Forelimb muscle (tissue), 1 donor: ENCODE data around the gene HUNK. TPM values are rescaled to one million over a fixed set of nuclear protein-coding genes. Genes with fewer than 3 reads are reported as not detected.
A peak's percentile ranks its signal among the peaks of the same experiment; 100 is the strongest.
"Not testable (repeated sequence)": the region's sequence is repeated elsewhere in the genome, so short reads cannot be mapped to it uniquely, and the experiment has no call there.

ENCODE experiments used
- DNase-seq: peaks from one replicate; pipeline ENCODE4 v3.0.0-alpha.2; 2013; ENCODE audit warnings: low read depth
- polyA plus RNA-seq: library from polyadenylated mRNA; unstranded; fragments of 120-200 nt; gene quantifications from one replicate; pipeline ENCODE4 v1.2.1, GENCODE V29; 2013; ENCODE audit not compliant: insufficient read length

Gene HUNK
- 5.0 TPM for polyA plus RNA-seq

DNA sequence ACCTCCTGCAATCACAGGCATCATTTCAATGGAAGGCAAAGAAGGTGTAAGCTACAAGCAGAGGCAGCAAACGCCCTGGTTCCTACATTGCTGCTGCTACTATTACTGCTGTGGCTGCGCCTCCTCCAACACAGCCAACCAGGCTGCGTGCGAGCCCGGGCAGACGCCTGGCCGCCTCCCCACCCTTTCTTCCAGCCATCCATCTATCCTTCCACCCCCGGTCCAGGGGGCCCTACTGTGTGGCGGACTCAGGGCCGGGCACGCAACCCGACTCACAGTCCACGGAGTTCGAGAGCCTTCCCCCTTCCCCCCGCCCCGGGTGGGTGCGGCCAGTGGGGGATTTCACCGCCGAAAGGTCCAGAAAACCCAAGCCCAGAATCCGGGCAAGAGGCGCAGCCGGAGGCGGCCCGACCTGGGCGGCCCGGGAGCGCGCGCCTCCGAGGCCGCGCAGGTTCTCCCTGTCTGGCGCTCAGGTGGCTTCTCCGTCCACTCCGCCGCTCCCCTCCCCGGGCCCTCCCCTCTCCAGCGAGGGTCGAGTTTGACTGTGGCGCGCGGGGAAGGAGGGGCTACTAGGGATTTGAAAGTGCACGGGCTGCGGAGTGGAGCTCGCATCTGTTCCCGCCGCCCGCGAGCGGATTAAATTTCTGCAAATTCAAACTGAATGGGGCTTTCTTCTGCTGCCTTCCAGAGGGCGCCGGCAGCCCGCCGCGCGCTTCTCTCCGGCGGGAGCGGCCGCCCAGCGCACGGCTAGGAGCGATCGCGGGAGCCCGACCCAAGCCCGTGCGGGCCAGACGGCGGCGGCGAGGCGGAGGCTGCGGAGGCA is at the start of gene HUNK:
HUNK (plus strand) TSS at position 569 of the 823 bp plus-strand sequence. CDS start 655 bp downstream, outside the sequence.
- DNase-seq, result no peak

DNA sequence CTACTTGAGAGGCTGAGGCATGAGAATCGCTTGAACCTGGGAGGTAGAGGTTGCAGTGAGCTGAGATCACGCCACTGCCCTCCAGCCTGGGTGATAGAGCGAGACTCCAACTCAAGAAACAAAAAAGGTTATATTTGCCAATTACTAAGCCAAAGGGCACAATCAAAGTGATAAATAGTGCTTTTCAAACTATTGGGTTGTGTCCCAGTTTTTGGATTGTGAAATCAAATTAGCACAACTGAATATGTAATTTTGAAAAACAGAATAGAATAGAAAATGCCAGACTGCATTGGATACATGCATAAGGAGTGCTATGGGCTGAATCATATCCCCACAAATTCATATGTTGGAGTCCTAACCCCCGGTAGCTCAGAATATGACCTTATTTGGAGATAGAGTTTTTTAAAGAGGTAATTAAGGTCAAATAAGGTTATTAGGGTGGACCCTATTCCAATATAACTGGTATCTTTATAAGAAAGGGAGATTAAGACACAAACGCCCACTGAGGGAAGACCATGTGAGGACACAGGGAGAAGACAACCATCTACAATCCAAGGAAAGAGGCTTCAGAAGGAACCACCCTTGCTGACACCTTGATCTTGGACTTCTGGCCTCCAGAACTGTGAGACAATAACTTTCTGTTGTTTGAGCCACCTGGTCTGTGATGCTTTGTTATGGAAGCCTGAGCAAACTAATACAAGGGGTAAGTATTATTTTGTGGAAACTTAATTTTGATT is 42.9 kb upstream of the HUNK start:
- no peak for DNase-seq

DNA sequence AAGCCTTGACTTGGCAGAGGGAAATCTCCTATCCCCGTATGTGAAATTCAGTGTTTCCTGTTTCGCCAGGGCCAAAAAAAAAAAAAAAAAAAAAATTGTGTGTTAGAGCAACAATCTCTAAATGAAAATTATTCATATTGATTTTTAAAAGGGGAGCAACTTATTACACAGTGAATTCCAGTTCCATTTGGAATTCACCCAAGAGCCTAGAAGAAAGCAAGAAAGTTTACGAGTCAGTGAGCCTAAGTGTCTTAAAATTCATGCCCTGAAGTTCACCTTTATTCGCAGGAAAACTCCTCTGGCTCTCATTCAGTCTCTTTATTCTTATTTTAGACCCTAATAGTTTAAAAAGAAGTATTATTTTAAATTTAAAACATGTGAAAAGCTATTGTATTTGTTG is 42.1 kb upstream of the HUNK start:
- DNase-seq, result peak; percentile 29

DNA sequence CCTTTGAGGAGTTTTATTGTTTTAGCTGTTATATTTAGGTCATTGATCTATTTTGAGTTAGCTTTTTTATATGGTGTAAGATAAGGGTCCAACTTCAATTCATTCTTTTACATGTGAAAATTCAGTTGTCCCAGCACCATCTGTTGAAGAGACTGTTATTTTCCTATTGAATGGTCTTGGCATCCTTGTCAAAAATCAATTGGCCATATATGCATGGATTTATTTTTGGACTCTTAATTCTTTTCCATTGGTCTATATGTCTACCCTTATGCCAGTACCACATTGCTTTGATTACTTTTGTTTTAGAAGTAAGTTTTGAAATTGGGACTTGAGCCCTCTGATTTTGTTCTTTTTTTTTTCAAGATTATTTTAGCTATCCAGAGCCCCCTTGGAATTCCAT is 35.8 kb upstream of the HUNK start:
- DNase-seq, result no peak

DNA sequence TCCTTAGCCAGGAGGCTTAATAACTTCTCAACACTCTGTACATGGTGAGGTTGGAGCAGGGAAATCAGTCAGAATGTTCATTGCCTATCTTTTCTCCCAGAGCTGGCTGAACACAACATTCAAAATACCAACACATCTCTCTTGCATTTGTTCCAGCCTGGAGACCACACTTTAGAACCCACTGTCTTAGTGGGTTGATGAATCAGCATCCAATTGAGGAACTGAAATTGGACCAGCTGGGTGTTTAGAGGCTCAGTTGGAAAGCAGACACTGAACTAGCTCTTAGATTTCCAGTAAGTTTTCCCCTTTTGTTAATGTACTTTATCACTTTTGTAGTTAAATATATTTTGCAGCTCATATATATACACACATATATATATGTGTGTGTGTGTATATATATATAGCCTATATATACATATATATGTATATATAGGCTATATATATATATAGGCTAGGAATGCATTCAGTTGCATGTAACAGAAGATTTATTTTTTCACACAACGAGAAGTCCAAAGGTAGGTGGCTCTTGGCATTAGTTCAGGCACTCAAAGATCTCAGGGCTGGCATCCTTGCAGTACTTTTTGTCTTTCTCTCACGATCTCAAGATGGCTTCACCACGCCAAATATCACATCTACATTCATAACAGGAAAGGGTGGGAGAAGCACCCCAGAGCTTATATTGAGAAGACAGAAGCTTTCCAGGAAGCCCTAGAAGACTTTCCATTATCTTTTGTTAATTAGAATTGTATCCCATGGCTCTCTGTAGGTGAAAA is 35.0 kb upstream of the HUNK start:
- no peak for DNase-seq

DNA sequence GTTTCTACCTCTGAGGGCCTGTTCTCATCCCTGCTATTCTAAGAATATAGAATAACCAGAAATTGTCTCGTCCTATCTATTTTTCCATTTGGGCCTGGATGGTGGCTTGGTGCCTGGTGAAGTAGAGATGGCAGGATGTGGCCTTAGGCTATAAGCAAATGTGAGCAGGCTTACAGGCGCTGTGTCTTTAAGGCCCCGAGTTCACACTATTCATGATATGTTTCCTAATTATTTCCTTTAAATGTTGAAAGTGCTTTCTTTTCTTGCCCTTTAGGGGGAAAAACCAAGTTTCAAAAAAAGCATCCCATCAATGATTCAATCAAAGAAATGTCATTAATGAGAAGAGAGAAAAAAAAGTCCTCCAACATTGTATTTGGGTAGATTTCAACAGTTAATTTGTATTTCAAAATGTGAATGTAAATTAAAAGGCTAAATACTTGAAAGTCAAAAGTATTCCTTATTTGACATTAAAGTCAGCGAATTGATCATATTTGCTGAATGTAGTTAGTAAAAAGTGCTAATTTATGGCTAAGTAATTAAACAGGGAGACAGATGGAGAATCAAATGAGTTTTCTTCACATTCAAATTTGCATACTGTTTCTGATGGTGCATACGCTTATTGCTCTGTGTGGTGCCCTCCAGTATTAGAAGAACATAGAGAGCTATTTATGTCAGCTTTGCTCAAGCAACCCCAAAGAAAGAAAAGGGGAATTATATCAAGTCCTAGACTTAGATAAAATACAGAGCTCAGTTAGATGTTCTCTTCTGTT is 34.0 kb upstream of the HUNK start:
- DNase-seq, result no peak

DNA sequence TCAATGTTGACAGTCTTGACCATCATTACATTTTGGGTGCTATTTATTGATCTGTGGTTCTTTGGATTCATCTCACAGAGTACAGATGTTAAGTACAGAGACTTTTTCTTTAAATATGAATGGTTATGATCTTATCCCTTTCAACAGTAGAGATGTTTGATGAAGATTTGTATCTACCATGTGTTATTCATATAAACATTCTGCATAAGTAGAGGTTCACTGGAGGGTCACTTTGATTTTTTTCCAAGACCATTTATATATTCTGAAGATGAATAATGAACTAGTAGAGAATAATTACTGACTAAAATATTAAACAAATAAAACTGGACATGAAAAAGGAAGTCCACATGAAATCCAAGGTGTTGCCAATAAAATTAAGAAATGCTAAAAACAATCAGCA is 28.6 kb upstream of the HUNK start:
- DNase-seq, result no peak

DNA sequence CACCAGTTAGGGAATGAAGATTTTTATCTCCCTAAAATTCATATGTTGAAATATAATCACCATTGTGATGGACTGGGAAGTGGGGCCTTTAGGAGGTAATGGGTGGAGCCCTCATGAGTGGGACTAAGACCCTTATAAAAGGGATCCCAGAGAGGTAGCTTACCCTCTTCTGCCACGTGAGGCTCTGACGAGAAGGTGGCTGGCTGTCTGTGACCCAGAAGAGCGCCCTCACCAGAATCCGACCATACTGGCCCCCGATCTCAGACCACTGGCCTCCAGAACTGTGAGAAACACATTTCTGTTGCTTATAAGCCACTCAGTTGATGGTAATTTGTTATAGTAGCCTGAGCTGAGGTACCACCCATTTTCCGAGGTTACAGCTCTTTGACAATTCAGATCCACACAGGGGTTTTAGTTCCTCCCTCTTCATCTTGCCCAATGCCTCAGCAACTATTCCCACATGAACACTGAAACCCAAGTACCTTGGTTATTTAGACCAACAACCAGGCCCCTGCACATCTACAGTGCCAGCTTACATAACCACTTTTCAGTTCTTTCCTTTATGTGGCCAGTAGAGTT is 27.6 kb upstream of the HUNK start:
- DNase-seq, result no peak

DNA sequence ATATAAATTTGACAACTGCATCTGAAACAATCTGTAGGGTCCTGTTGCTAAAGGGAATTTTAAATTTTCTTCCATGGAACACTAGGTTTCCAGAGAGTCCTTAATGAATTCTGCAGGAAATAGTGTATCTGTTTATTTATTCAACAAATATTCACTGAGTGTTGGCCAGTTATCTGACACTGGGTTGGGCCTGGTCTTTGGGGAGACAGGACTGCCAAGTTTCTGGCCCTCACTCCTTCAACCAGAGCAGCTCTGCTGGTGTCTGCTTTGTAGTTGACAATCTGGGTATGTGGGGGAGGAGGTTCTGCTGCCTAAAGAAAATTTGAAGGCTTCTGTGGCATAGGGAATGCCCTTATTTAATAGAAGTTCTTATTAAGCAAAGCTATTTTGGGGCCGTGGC is 26.1 kb upstream of the HUNK start:
- DNase-seq, result no peak

DNA sequence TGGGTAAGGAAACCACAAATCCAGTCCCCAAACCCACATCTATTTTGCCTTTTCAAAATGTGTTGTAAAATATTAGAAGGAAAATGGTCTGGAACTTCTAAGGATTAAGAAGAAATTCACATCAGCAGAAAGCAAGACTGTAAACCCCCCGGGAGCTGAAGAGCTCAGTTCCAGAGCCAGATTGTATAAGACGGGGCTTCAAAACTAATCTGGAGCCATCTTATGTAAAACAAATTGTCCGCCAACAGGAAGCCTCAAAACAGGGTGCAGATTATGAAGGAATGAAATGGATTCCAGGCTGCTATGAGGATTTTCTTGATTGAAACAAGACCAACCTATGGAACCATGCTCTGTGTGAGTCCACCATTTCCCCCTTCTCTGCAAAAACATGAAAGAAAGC is 25.1 kb upstream of the HUNK start:
- no peak for DNase-seq

DNA sequence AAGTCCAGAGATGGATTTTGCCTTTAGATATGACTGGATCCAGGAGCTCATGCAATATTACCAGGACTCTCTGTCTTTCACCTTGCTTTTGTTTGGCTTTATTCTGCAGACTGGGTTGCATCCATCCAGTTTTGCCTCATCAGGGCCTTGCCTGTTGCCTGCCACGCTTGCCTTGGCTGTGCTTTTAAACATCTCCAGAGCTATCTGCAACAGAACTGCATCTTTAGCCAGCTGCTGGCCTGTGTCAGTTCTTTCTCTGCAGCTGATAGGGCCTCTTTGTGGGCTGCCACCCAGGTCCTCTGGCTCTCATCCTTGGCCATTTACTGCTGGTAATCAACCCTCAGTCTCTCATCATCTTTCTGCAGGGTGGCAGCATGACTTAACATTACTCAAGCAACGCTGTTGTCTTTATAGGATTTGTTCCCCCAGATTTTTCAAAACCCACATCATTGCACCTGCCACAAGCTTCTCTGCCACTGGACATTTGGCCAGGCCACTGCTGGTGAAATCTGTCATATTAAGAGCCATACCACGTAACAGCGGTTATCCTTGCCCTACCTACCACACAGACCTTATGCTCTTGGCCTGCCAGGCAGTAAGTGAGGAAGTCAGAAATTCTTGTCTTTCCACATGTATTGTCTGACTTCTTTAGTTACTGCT is 24.4 kb upstream of the HUNK start:
- no peak for DNase-seq

DNA sequence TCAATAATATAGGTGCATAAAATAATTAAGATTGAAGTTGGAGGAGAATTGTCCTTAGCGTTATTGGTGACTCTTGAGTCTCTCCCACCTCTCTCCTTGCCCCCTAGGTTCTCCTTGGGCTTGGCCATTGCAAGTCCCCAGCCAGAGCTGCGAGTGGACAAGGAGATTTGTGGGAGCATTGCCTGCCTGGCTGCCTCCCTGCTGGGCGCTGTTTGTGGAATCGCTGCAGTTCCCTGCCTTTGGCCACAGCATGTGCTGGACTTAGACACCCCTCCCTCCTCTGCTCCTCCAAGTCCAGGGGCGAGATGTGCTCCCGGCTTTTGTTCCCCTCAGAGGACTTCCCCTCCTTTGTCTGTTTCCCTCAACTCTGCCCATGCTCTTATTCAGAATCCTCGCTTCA is 21.9 kb upstream of the HUNK start:
- DNase-seq, result no peak

DNA sequence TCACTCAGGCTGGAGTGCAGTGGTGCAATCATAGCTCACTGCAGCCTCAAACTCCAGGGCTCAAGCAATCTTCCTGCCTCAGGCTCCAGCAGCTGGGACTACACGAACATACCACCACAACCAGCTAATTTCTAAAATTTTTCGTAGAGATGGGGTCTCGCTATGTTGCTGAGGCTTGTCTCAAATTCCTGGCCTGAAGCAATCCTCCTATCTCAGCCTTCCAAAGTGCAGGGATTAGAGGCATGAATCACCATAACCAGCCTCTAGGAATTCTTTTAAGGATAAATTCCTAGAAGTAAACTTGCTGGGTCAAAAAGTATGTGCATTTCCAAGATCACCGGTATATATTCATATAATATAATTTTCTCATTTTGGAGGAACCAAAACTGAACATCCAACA is 17.6 kb upstream of the HUNK start:
- no peak for DNase-seq

DNA sequence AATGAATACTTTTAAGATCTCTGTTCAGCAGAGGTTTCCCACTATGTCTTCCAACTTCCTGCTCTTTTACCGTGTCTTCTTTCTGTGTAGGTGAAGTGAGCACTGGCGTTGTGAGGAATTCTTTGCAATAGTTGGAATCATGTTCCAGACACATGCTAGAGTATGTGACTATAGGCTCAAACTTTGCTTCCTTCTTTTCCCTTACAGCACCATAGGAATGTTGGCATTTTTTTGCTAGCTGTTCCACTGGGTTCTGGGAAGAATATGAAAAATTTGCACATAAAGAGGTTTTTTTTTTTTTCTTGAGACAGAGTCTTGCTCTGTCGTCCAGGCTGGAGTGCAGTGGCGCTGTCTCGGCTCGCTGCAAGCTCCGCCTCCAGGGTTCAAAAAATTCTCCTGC is 15.7 kb upstream of the HUNK start:
- DNase-seq, result no peak

DNA sequence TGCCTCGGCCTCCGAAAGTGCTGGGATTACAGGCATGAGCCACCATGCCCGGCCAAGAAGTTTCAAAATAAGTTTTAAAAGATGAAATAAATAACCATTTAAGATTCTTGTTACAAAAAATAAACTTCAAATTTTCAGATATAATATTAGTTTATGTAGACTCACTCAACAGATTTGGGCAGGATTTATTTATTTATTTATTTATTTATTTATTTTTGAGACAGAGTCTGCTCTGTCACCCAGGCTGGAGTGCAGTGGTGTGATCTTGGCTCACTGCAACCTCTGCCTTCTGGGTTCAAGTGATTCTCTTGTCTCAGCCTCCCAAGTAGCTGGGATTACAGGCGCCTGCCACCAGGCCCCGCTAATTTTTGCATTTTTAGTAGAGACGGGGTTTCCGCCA is 15.2 kb upstream of the HUNK start:
- DNase-seq, result not testable (repeated sequence)

DNA sequence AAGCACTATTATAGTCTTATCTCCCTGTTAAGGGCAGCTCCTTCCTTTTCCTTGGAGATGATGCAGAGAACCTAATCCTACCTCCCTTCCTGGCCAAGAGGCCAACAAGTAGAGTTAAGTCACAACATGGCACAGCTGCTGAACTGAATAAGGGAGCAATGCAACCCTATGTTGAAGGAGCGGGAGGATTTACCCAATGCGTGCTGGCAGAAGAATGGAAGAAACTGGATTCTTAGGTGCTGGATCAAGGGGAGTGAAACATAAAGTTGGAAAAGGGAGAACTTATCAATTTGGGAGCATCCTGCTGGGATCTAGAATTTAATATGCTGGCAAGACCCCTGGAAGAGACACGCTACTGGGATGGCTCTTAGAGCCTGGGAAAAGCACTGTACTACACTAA is 12.0 kb upstream of the HUNK start:
- DNase-seq, result no peak

DNA sequence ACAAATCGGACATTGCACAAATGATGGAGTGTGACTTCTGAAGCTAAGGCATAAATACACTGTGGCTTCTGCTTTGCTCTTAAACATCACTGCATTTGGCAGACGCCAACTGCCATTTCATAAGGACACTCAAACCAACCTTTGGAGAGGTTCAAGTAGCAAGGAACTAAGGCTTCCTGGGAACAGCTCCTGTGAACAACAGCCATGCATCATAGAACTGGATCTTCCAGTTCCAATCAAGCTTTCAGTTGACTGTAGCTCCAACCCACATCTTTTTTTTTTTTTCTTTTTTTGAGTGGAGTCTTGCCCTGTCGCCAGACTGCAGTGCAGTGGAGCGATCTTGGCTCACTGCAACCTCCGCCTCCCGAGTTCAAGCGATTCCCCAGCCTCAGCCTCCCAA is 10.7 kb upstream of the HUNK start:
- no peak for DNase-seq

DNA sequence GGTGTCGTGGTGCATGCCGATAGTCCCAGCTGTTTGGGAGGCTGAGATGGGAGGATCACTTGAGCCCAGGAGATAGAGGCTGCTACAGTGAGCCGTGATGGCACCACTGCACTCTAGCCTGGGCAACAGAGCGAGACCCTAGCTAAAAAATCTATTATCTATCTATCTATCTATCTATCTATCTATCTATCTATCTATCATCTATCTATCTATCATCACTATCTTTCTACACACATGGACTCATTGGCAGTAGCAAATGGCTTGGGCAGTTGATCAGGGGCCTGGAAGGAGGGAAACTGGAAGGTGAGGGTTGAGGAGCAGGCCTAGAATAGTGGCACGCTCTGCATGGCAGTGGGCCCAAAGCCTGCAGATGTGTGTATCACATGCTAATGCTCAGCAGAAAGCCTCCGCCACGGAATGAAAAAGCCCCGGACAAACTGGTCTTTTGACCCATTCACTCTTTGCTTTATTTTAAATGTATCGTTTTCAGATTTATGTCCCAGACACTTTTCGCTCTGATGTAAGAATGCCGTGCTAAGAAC is 7.3 kb upstream of the HUNK start:
- DNase-seq, result no peak

DNA sequence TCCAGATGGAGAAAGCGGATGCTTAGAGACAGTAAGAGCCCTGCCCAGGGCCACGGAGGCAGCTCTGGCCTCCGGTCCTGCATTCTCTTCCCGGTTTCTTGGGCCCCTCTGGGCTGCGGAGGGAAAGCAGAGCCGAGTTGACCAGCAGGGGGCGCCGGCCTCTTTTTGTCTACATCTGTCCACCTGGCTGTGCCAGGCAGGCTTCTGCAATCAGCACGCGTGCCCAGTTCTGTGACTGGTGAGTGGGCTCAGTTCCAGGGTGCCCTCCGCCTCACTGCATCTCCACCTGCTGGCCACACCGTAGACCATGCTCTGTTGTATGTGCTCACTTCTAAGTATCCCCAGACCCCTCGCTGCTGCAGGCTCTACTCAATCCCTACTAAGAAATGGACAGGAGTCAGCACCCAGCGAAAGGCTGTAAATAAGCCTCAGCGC is 6.7 kb upstream of the HUNK start:
- no peak for DNase-seq

DNA sequence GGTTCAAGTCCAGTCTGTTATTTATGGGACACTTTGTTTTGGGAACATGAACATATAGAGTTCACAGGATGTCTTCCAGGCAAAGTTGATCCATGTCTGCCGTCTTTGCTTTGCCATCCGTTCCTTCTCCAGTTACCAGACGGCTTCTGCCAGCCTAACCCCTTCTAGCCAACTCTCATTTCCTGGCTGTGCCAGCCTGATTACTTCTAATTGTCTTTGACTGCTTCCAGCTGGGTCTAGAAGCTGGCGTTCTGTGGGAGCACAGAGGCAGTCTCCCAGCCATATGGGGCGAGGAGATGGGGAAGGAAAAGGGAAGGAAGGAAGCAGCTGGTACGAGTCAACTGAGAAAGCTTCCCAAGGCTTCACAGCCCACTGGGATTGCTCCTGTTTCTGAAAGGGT is 3.1 kb upstream of the HUNK start:
- no peak for DNase-seq
